ENCODE measurements around the gene SNRPA. TPM values are rescaled to one million over a fixed set of nuclear protein-coding genes. Genes with fewer than 3 reads are reported as not detected.

Gene SNRPA
- total and polyA plus RNA-seq, 2 of the 13 experiments (the other 11 are each of a cell fraction or from before 2014, with no cell fraction given), result 59.6 to 162 TPM

- TF ChIP-seq POLR2A (IDR thresholded peaks at IDR 0.05; ENCODE audit: insufficient read depth in 1 of 2, low read depth in 2 of 2, low read length in 2 of 2) (peak; percentile 70 to 87), RNF2 (conservative IDR thresholded peaks at IDR 0.05; ENCODE audit: low read depth) (peak; percentile 18; the same call in 1 of the 2 replicates), ZNF292 (CRISPR knock-in tag; IDR thresholded peaks at IDR 0.05; ENCODE audit: borderline replicate concordance, low read depth) (no peak), XBP1 (CRISPR knock-in tag; IDR thresholded peaks at IDR 0.05) (0 out of 2 replicates have a peak, but pooled peaks have one; percentile 25), TBL1XR1 (IDR thresholded peaks at IDR 0.05; ENCODE audit: borderline replicate concordance, low read length, partially characterized antibody) (no peak), BORCS8-MEF2B (CRISPR knock-in tag; IDR thresholded peaks at IDR 0.05) (peak; percentile 53; the same call in 1 of the 2 replicates), ZNF572 (CRISPR knock-in tag; IDR thresholded peaks at IDR 0.05) (no peak), IRF2 (CRISPR knock-in tag; IDR thresholded peaks at IDR 0.05) (peak; percentile 9; the same call in 1 of the 2 replicates), PHB2 (IDR thresholded peaks at IDR 0.05; ENCODE audit: partially characterized antibody) (no peak), MEIS2 (CRISPR knock-in tag; IDR thresholded peaks at IDR 0.05) (no peak), SP2 (CRISPR knock-in tag; IDR thresholded peaks at IDR 0.05) (0 out of 2 replicates have a peak, but pooled peaks have one; percentile 82), NR2F1 (CRISPR knock-in tag; IDR thresholded peaks at IDR 0.05) (no peak), ZSCAN9 (CRISPR knock-in tag; IDR thresholded peaks at IDR 0.05; ENCODE audit: borderline replicate concordance) (0 out of 2 replicates have a peak, but pooled peaks have one; percentile 23), ZIK1 (CRISPR knock-in tag; IDR thresholded peaks at IDR 0.05; ENCODE audit: borderline replicate concordance, low read depth) (no peak), MED13 (CRISPR knock-in tag; IDR thresholded peaks at IDR 0.05) (peak; percentile 69; the same call in 1 of the 2 replicates)
- TF ChIP-seq, protein P1, sequence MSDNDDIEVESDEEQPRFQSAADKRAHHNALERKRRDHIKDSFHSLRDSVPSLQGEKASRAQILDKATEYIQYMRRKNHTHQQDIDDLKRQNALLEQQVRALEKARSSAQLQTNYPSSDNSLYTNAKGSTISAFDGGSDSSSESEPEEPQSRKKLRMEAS (IDR thresholded peaks at IDR 0.05), result peak; percentile 92
- TF ChIP-seq, protein P2, sequence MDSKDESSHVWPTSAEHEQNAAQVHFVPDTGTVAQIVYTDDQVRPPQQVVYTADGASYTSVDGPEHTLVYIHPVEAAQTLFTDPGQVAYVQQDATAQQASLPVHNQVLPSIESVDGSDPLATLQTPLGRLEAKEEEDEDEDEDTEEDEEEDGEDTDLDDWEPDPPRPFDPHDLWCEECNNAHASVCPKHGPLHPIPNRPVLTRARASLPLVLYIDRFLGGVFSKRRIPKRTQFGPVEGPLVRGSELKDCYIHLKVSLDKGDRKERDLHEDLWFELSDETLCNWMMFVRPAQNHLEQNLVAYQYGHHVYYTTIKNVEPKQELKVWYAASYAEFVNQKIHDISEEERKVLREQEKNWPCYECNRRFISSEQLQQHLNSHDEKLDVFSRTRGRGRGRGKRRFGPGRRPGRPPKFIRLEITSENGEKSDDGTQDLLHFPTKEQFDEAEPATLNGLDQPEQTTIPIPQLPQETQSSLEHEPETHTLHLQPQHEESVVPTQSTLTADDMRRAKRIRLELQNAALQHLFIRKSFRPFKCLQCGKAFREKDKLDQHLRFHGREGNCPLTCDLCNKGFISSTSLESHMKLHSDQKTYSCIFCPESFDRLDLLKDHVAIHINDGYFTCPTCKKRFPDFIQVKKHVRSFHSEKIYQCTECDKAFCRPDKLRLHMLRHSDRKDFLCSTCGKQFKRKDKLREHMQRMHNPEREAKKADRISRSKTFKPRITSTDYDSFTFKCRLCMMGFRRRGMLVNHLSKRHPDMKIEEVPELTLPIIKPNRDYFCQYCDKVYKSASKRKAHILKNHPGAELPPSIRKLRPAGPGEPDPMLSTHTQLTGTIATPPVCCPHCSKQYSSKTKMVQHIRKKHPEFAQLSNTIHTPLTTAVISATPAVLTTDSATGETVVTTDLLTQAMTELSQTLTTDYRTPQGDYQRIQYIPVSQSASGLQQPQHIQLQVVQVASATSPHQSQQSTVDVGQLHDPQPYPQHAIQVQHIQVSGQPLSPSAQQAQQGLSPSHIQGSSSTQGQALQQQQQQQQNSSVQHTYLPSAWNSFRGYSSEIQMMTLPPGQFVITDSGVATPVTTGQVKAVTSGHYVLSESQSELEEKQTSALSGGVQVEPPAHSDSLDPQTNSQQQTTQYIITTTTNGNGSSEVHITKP (CRISPR knock-in tag; IDR thresholded peaks at IDR 0.05; ENCODE audit: low read depth), result no peak
- TF ChIP-seq, protein P3, sequence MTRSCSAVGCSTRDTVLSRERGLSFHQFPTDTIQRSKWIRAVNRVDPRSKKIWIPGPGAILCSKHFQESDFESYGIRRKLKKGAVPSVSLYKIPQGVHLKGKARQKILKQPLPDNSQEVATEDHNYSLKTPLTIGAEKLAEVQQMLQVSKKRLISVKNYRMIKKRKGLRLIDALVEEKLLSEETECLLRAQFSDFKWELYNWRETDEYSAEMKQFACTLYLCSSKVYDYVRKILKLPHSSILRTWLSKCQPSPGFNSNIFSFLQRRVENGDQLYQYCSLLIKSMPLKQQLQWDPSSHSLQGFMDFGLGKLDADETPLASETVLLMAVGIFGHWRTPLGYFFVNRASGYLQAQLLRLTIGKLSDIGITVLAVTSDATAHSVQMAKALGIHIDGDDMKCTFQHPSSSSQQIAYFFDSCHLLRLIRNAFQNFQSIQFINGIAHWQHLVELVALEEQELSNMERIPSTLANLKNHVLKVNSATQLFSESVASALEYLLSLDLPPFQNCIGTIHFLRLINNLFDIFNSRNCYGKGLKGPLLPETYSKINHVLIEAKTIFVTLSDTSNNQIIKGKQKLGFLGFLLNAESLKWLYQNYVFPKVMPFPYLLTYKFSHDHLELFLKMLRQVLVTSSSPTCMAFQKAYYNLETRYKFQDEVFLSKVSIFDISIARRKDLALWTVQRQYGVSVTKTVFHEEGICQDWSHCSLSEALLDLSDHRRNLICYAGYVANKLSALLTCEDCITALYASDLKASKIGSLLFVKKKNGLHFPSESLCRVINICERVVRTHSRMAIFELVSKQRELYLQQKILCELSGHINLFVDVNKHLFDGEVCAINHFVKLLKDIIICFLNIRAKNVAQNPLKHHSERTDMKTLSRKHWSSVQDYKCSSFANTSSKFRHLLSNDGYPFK (CRISPR knock-in tag; IDR thresholded peaks at IDR 0.05; ENCODE audit: borderline replicate concordance), result no peak; the same call in 1 of the 2 replicates
- TF ChIP-seq, protein P4, sequence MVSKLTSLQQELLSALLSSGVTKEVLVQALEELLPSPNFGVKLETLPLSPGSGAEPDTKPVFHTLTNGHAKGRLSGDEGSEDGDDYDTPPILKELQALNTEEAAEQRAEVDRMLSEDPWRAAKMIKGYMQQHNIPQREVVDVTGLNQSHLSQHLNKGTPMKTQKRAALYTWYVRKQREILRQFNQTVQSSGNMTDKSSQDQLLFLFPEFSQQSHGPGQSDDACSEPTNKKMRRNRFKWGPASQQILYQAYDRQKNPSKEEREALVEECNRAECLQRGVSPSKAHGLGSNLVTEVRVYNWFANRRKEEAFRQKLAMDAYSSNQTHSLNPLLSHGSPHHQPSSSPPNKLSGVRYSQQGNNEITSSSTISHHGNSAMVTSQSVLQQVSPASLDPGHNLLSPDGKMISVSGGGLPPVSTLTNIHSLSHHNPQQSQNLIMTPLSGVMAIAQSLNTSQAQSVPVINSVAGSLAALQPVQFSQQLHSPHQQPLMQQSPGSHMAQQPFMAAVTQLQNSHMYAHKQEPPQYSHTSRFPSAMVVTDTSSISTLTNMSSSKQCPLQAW (CRISPR knock-in tag; IDR thresholded peaks at IDR 0.05), result 0 out of 2 replicates have a peak, but pooled peaks have one; percentile 39
- TF ChIP-seq, protein P5, sequence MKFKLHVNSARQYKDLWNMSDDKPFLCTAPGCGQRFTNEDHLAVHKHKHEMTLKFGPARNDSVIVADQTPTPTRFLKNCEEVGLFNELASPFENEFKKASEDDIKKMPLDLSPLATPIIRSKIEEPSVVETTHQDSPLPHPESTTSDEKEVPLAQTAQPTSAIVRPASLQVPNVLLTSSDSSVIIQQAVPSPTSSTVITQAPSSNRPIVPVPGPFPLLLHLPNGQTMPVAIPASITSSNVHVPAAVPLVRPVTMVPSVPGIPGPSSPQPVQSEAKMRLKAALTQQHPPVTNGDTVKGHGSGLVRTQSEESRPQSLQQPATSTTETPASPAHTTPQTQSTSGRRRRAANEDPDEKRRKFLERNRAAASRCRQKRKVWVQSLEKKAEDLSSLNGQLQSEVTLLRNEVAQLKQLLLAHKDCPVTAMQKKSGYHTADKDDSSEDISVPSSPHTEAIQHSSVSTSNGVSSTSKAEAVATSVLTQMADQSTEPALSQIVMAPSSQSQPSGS (CRISPR knock-in tag; IDR thresholded peaks at IDR 0.05), result peak; percentile 25; the same call in 1 of the 2 replicates
Observed at GRCh38 chr19:40750874-40751537, at the start of gene SNRPA (continued).

Measured in HepG2 (cell line).